Uterus (tissue), 4 donors: ENCODE data around the gene ZNF394. TPM values are rescaled to one million over a fixed set of nuclear protein-coding genes. Genes with fewer than 3 reads are reported as not detected.

ENCODE experiments used
- DNase-seq, 2 donors: peaks; one replicate each; pipeline ENCODE4 v3.0.0-alpha.2; 2019 to 2020
- H3K27ac ChIP-seq, 2 donors: fragments of 200-600 bp; sonication (generic); 1 replicate in 1 of 2; 2 replicates in 1 of 2; pipeline ENCODE4 v1.5.1; 2016 to 2018
- H3K27me3 ChIP-seq, 2 donors: fragments of 200-600 bp; sonication (generic); one replicate each; pipeline ENCODE4 v1.5.1; 2018 to 2019; ENCODE audit warnings: control low read depth in 1 of 2
- H3K36me3 ChIP-seq, 2 donors: fragments of 200-600 bp; sonication (generic); one replicate each; pipeline ENCODE4 v1.5.1; 2019; ENCODE audit warnings: control low read depth in 1 of 2
- H3K4me1 ChIP-seq, 2 donors: fragments of 200-600 bp; sonication (generic); one replicate each; pipeline ENCODE4 v1.5.1; 2018 to 2019; ENCODE audit warnings: control low read depth in 1 of 2
- H3K4me3 ChIP-seq, 2 donors: fragments of 200-600 bp; sonication (generic); 1 replicate in 1 of 2; 2 replicates in 1 of 2; pipeline ENCODE4 v1.5.1; 2018 to 2019; ENCODE audit warnings: mild to moderate bottlenecking in 1 of 2
- H3K9me3 ChIP-seq, 2 donors: fragments of 200-600 bp; sonication (generic); one replicate each; pipeline ENCODE4 v1.5.1; 2019; ENCODE audit warnings: control low read depth in 1 of 2
- CTCF ChIP-seq, 4 experiments: fragments of 200-600 bp in 2 of 4; fragments of 450-650 bp in 2 of 4; sonication (generic) in 2 of 4; IDR thresholded peaks; one replicate each; pipeline ENCODE4 v1.5.1; 2016 to 2019; ENCODE audit warnings: antibody characterized with exemption in 4 of 4, mild to moderate bottlenecking in 2 of 4, moderate library complexity in 1 of 4
- POLR2A ChIP-seq, 2 donors: fragments of 450-650 bp; IDR thresholded peaks; one replicate each; pipeline ENCODE4 v1.6.1; 2016; ENCODE audit warnings: antibody characterized with exemption in 2 of 2, mild to moderate bottlenecking in 1 of 2, moderate library complexity in 1 of 2
- intact Hi-C: fragments of 100-400 bp; cut with DNase I; formaldehyde crosslinking; loops from one replicate; pipeline ENCODE4 v1.15.1; 2023; ENCODE audit warnings: low total_unique reads
- total RNA-seq, 4 donors: library from RNA; depleted of rRNA in 3 of 4; stranded (reverse); fragments of >200 nt in 3 of 4; gene quantifications; one replicate each; pipeline versions ENCODE4 v1.1.0 to v1.2.4, GENCODE V29; 2014 to 2023
- donor health status: DM: yes; HTN: yes; CAD: no.

The ZNF394 gene
- total RNA-seq, 4 donors from 2014 or later: 22.8 to 55.0 (median 43.3) TPM

- H3K4me3 ChIP-seq: no peak overlapping the region
- no peak overlapping the region for H3K27ac ChIP-seq
- intact Hi-C loops: no loop called here
- DNase-seq: no peak
- no peaks in the 10 kb centered on the region for H3K27me3 ChIP-seq
- no peaks in the 10 kb centered on the region for H3K4me1 ChIP-seq
- H3K36me3 ChIP-seq: no peaks in the 10 kb centered on the region
- TF ChIP-seq POLR2A (IDR thresholded peaks at IDR 0.05) (no peak), CTCF (IDR thresholded peaks at IDR 0.05) (no peak)
- peaks cover 0 to 7% of the 10 kb centered on the region in 2 donors for H3K9me3 ChIP-seq
These were observed 40.5 kb upstream of the ZNF394 start for GRCh38 chr7:99540542-99540941.

GRCh38 chr7:99539213-99539811 lies 39.2 kb upstream of the ZNF394 start:
- intact Hi-C loops: no loop called here
- peaks cover 0 to 7% of the 10 kb centered on the region in 2 donors for H3K9me3 ChIP-seq
- no peak for DNase-seq
- no peak for TF ChIP-seq POLR2A (IDR thresholded peaks at IDR 0.05)
- TF ChIP-seq CTCF (IDR thresholded peaks at IDR 0.05): no peak
- no peaks in the 10 kb centered on the region for H3K27me3 ChIP-seq
- no peaks in the 10 kb centered on the region for H3K4me1 ChIP-seq
- H3K36me3 ChIP-seq: no peaks in the 10 kb centered on the region
- no peak overlapping the region for H3K4me3 ChIP-seq
- H3K27ac ChIP-seq: no peak overlapping the region

GRCh38 chr7:99535667-99536066 lies 35.6 kb upstream of the ZNF394 start:
- TF ChIP-seq CTCF (IDR thresholded peaks at IDR 0.05) (no peak), POLR2A (IDR thresholded peaks at IDR 0.05) (no peak)
- DNase-seq: no peak
- intact Hi-C loops: no loop called here
- Histone ChIP-seq H3K27ac (no peak overlapping the region), H3K9me3 (peaks cover 3 to 24% of the 10 kb centered on the region in 2 donors), H3K27me3 (no peaks in the 10 kb centered on the region), H3K36me3 (no peaks in the 10 kb centered on the region), H3K4me3 (no peak overlapping the region), H3K4me1 (no peaks in the 10 kb centered on the region)

- Histone ChIP-seq H3K27me3 (no peaks in the 10 kb centered on the region), H3K36me3 (peaks cover 0 to 4% of the 10 kb centered on the region in 2 donors), H3K9me3 (peaks cover 3 to 24% of the 10 kb centered on the region in 2 donors), H3K4me1 (no peaks in the 10 kb centered on the region), H3K27ac (no peak overlapping the region), H3K4me3 (no peak overlapping the region)
- no peak for DNase-seq
- intact Hi-C loops: no loop called here
- no peak for TF ChIP-seq POLR2A (IDR thresholded peaks at IDR 0.05)
- TF ChIP-seq CTCF (IDR thresholded peaks at IDR 0.05): no peak
These were observed 31.3 kb upstream of the ZNF394 start for GRCh38 chr7:99531354-99531765.

GRCh38 chr7:99525713-99526440 lies 25.8 kb upstream of the ZNF394 start:
- no peak for DNase-seq
- Histone ChIP-seq H3K27ac (no peak overlapping the region), H3K36me3 (peaks cover 0 to 4% of the 10 kb centered on the region in 2 donors), H3K4me1 (no peaks in the 10 kb centered on the region), H3K9me3 (peaks cover 0 to 8% of the 10 kb centered on the region in 2 donors), H3K27me3 (no peaks in the 10 kb centered on the region), H3K4me3 (no peak overlapping the region)
- intact Hi-C loops: no loop called here
- TF ChIP-seq POLR2A (IDR thresholded peaks at IDR 0.05) (no peak), CTCF (IDR thresholded peaks at IDR 0.05) (no peak)
